NCI-H2171 treated with DMSO at 0.1 percent for 48 hours (cell line): ENCODE measurements around the gene KRTAP24-1.

Experiments used
- DNase-seq: peaks from one replicate; lab custom pipeline; 2025; lab: John Stamatoyannopoulos, UW

The KRTAP24-1 gene, protein sequence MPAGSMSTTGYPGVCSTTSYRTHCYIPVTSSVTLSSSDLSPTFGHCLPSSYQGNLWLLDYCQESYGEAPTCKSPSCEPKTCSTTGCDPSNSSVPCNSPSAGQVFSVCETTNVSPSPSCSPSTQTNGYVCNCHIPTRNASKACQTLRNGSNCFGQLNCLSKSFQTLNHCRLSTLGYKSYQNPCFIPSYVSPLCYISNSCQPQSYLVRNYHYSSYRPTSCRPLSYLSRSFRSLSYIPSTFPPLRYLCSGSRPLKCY

DNA sequence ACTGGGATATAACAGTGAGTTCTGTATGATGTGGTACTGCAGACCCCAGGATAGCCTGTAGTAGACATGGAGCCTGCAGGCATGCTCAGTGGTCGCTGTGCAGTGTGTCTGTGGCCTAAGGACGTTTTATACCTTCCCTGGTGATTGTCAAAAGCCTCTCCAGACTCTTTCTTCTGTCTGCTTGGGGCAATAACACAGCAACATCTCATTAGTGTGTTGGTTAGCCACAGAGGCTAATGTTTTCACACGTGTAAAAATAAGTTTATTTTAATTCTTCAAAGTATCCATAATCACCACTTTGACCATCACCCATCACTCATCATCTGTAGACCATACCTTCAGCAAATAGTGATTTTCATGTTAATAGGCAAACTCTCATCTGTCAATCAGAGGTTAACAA, at the start of gene KRTAP24-1:
Gene KRTAP24-1 (minus strand): TSS at position 101 of the 400 bp plus-strand sequence. CDS start 18 bp downstream, at position 83.
- DNase-seq, result no peak

DNA sequence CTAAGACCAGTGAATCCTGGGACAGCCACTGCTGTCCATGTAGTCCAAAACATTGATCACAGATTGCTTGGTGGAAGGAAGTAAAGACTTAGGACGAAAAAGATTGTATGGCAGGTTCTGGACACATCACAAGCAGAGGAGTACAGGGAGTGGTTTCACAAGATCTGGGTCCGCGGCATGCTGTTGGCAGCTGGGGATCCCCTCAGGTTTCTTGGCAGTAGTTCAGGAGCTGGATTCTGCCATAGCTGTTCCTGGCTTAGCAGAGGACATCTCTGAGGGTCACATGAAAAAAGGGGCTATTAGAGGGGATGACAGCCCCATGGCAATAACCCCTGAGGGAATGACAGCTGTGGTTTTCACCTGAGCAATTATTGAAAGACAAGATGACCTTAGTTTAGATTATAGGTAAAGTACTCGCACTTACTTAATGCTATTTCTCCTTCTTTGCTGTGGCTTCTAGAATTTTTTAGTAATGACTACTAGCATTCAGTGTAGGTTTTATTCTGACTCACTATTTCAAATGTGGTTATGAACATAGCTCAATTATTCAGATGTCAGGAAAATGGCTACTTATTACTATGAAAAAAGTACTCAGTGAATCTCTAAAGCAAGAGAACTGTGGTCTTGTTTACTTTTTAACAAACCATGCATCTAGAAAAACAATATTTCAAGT, 46.6 kb upstream of the KRTAP24-1 start:
- no peak for DNase-seq

DNA sequence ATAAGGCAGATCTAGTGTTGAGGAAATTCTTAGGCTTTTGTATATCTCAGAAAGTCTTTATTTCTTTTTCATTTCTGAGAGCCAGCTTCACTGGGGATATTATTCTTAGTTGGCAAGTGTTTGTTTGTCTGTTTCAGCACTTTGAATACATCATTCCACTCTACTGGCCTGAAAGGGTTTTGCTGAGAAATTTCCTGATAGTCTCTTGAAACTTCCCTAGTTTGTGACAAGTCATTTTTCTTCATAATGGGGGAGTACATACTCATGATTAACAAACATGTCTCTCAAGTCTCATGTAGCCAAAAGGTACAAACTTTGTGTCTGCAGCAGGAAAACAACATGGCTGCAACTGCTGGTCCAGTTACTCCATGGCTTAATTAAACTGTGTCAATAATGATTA, 43.6 kb upstream of the KRTAP24-1 start:
- DNase-seq, result no peak

DNA sequence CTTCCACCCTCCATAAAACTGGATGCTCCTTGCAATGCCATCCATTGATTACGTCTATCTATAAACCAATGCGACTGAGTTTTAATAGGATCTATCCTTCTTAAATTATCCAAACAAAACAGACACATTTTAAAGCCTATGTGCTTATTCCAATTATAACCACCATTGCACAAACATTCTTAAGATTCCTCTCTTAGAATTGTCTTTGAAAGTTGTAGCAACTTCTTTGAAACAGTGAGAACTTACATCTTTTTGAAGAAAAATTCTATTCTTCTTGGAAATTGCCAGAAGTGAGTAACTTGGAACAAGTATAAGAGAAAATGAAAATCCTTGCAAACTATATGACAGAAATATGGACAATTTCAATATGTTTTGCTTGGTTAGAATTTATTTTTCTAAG, 37.5 kb upstream of the KRTAP24-1 start, which contains the start of gene KRTAP26-1:
Gene KRTAP26-1 (minus strand): TSS at position 101 of the 400 bp plus-strand sequence. CDS start 280 bp downstream, outside the sequence.
- no peak for DNase-seq

DNA sequence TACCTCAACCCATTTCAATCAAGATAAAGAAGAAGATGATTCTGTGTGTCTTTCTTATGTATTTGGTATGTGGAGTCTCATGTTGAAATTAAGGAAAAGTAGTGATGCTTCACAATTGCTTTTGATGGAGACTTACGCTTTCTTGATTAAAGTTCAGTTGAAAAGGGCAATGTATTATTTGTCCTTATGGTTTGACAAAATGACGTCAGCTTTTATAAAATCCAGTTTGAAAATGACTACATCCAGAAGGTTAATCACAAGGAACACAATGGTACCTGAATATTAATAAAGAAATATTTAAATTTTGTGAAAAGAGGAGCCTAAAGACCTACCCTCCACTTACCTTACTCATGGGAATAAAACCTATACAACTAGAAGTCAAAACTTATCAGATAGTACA, 33.0 kb upstream of the KRTAP24-1 start:
- no peak for DNase-seq

DNA sequence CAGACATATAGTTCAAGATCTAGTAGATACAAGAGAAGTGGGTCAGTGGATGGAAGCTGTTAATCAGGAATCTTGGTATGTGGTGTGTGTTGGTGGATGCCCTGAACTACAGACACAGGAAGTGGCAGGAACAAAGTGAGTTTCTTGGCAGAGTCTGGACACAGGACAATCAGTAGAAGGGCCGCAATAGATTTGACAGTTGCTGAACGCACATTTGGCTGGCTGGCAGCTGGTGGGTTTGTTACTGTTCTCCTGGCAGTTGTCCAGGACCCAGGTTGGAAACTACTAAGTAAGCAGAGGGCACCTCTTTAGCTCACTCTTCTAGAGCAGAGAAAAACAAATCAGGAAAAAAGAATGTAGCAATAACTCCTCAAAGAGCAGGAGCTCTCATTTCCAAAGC, 24.1 kb upstream of the KRTAP24-1 start:
- no peak for DNase-seq

DNA sequence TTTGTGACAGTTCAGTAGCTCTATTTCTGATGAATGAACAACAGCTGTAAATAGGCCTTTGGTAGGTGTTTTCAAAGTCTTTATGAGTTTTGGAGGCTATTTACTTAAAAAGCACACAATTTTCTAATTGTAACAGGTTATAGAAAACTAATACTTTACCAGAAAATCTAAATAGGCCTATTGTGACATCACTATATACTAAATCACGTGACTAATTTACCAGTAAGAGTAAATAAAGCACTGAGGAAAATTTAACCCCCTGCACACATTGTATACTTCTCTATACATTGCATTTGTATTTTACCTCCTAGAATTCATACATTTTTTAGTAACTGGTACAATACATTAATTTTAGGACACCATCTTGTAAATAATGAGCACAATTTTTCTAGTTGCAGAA, 22.4 kb upstream of the KRTAP24-1 start:
- DNase-seq, result no peak

DNA sequence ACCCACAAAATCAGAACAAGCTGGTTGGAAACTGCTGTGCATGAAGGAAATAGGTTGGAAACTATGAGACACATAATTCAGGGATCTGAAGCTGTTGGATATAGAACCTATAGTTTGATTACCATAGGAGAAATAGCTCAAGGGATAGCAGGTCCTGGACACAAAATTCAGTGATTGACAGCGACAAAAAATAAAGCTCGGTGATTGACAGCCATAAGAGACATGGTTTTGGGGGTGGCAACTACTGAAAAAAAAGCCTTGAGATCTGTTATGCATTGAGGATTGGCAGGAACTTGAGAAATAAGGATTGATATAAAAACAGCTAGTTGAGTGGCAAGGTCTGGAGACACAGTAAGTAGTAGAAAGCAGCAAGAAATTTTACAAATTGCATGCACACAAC, 6.5 kb upstream of the KRTAP24-1 start, which contains the start of gene KRTAP25-1:
Gene KRTAP25-1 (minus strand): TSS at position 300 of the 400 bp plus-strand sequence. CDS start 24 bp downstream, at position 276.
- no peak for DNase-seq

DNA sequence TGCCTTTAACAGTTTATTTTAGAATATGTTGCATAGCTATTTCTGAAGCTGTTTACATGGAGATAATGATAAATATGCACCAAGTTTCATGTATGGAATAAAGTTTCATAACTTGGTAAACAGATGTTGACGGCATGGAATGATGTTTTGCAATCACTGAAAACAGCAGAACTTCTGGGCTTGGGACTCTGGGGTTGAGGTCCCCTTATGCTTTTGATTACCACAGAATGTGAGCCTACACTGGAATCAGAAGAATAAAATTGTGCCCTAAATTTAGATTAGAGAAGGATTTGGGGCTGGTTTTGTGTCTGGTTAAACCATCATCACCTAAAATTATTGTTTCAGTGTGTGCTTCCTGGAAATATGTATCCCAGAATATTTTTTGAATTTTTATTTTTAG, 11.1 kb downstream of the KRTAP24-1 start:
- DNase-seq, result no peak

DNA sequence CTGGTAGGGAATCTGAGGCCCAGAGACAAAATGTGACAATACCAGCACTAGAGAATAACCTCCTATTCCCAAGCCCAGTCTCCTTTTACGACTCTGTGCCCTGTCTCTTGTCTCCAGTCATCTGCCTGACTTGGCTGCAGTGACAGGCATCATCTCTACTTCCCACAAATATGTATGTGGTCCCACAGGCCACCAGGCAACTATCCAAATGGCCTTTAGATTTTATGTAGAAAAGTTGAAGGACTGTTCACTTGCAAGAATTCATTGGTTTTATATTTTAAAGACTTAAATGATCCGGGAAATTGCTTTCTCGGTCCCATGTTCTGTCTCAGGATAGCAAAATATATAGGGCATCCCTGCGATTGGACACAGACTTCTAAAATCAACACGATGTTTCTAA, 11.6 kb downstream of the KRTAP24-1 start:
- DNase-seq, result no peak

DNA sequence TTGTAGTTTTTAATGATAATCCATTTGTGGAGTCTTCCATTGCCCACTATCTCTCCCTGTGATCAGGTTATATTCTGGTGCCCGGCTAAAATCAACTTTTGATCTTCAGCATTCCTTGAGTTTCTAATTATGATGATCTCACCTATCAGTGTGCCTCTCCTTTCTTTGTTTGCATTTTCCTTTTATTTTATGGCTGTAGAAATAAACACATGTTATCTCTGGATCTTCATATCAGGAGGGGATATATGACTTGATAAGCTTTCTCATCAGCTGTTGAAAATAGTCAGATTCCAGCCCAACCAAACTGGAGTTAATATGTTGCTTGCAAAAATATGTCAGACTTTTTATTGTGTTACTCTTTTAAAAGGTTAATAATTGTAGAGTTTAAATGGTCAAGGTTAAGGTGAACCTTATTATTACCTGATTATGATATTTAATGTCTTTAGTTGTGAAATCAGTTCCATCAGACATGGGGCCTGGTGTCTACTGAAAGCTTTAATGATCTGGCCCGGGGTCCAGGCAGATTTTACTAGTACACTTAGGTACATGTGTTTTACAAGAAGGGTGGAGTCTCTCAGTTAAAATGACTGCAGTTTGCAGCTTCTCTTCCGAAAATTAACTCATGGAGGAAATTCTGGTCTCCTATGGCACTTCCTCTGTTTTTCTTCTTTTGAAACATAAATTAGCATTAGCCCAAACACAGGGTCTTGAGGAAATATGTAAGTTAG, 12.8 kb downstream of the KRTAP24-1 start:
- no peak for DNase-seq

DNA sequence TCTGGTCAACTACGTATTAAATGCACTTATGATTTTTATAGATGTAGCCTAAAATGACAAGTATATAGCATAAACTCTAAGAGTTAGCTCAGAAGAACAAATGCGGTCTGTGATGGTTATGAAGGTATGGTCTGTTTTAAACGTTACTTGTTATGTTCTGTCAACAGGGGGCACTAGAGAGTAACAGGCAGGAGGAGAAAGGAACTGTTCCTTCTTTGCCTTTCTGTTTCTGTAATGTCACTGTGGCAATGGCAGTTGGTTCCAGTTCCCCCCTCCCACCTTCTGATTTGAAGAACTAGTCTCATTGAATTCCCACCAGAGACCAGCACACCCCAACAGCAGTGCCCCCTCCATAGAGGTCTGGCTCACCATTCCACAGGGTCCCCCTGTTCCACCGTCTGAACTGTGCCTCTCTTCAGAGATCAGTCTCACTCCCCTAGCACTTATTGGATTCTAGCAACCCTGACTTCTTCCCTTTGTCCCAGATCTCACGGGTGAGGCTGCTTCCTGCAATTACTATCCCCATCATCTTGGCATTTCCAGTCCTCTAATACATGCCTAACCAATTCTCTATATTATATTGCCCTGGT, 14.0 kb downstream of the KRTAP24-1 start:
- no peak for DNase-seq

DNA sequence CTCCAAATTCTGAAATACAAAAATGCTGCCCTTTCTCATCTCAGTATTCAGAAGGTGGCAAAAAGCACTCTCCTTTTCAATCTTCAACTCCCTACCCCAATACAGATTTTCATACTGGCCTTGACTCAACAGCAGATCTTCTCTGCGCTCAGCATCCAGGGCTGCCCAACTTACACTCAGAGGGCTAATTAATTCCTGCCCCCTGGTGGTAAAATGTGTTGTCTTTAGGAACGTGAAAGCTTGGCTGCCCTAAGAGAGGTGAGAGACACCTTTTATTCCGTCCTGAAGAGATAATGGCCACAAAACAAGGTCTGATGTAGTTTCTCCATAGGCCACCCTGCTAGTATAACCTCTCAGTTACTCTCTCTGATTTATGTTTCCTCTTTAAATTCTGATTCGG, 25.0 kb downstream of the KRTAP24-1 start:
- DNase-seq, result no peak

DNA sequence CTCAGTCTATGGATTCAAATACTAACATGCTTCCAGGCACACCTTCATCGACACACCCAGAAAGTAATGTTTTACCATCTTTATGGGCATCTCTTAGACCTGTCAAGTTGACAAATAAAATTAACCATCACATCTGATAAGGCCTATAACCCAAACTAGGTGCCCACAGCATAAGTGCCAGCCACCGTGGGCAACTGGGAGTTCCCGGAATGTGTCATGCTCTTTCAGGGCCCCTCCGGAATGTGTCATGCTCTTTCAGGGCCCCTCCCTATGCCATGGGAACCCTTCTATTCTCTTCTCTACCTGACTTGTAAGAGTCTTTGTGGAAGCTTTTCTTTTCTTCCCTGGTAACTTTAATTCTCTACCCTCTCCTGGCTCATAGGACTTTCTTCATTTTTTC, 26.6 kb downstream of the KRTAP24-1 start:
- no peak for DNase-seq

DNA sequence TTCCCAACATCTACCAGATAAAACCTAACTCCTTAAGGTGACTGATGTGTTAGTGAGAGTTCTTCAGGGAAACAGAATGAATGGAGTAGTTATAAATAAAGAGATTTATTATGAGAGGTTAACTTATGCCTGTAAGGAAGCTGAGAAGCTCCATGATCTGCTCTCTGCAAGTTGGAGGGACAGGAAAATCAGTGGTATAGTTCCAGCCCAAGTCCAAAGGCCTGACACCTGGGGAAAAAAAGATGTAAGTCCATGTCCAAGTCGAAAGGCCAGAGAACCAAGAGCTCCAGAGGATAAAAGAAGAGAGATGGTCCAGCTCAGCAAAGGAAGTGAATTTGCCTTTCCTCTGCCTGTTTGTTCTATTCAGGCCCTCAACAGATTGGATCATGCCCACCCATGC, 27.1 kb downstream of the KRTAP24-1 start:
- no peak for DNase-seq

DNA sequence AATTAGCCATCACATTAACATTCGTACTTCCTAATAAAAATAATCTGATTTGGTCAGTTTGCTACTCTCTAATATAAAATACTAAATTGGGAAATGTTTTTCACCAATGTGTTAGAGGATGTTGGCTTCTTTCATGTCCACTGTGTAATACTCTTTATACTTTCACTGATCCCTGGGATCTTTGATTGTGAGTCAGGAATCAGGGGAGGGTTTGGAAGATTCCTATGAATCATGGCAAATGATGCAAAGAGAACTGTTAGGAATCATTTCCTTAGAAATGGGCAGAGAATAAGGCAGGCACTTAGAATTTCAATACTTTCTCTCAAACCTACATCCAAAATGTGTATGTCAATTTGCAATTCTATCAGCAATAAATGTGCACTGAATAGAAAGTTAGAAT, 31.0 kb downstream of the KRTAP24-1 start:
- no peak for DNase-seq

DNA sequence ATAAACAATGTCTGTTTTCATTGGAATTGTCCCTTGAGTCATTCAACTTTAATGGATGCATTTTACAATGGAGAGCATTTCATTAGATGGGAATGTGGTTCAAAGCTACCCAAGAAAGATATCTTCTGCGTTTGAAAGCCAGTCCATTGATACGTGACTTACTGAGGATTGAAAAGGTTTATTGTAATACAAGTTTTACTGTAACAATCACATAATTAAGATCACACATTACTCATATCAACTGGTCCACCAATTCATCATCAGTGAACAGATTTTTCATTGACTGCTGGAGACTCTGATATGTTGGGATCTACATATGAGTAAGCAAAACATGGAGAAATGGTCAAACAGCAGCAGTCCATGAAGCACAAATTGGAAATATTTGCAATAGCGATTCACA, 32.8 kb downstream of the KRTAP24-1 start:
- DNase-seq, result no peak

DNA sequence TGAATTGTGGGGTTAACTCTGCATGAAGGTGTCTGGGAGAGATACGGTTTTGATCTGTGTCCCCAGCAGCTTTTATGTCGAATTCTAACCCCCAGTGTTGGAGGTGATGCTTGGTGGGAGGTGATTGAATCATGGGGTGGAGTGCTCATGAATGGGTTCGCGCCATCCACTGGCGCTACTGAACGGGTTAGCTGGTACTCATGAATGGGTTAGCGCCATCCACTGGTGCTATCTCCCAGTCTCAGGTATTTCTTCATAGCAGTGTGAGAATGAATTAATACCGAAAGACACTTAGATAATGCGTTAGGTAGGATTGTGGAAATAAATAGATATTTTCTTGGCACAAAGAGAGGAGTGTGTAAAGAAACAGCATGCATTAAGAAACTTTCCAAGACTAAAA, 33.9 kb downstream of the KRTAP24-1 start:
- no peak for DNase-seq

DNA sequence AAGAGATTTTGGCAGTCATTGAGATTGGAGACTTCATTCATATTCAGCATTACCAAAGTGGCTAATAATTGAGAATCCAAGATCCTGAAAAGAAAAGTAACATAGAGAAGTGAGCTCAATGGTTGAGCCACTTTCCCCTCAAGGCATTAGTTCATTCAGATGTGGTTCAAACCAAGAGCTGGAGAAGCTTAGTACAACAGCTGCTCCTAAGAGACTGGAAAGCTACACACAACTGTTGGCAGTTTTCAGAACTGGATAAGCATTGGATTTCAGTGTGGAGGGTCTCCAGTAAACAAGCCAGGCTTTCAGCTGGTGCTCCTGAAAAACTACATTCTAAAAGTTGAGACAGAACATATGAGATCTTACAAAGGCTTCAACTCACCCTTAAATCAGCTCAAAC, 37.7 kb downstream of the KRTAP24-1 start:
- no peak for DNase-seq

DNA sequence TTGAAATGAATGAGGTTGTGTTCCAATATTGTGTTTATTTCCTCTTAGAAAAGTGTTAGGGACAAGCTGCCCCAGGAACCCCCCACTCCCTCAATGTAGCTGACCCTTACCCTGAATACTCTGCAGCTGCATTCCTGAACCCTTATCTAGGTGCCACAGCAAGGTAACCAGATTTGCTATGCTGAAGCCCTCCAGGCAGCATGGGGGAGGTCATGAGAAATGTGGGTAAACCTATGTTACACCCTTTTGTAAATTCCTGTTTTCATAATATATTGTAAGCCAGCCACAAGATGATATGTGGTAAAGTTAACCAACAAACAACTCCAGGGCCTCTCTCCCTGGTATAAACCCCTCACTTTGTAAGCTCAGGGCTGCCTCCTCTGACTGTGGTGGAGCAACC, 39.1 kb downstream of the KRTAP24-1 start:
- DNase-seq, result no peak

DNA sequence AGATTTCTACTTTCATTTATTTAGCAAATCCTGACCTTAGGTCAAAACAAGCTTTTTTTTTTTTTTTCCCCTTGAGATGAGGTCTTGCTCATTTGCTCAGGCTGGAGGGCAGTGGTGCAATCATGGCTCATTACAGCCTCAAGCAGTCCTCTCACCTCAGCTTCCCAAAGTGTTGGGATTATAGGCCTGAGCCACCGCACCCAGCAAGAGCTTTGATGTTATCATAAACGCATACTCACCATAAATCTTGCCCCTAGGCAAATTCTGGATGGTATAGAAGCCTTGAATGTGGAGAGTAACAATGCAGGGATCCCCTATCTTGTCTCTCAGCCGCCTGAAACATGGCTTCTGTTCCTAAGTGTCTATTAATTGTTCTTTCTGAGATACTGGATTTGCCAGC, 42.1 kb downstream of the KRTAP24-1 start:
- no peak for DNase-seq

DNA sequence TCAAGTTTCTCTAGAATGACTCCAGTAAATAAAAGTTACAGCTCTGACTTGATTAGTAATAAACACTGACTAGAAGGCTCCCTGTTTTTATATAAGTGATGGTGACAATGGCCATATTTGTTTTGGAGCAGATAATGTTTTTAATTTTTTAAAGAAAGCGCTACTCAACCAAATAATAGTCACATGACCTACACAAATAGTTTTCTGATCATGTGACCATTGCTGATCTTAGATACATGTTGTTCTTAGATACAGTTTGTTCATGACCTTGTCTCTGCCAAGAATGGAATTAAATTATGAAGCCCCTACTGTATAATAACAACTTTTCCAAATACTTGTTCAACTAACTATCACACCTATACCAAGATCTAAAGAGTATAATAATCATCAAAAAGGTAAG, 44.6 kb downstream of the KRTAP24-1 start:
- DNase-seq, result no peak

DNA sequence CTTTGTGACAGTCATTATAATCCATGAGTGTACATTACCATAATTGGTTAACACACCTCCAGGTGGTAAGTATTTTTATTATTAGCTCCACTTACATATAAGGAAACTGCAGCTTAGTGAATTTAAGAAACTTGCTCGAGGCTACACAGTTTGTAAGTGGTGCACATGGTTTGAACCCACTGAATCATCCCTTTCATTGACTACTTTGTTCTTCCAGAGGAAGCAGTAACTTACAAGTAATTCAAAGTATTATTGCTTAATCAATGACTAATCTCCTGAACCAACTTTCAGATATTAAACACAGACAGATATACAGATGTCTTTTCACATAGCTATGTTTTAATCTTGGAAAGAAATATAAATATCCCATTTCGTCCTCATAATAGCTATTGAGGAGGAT, 48.1 kb downstream of the KRTAP24-1 start:
- no peak for DNase-seq
